ENCODE measurements around the gene SIRPA. TPM values are rescaled to one million over a fixed set of nuclear protein-coding genes. Genes with fewer than 3 reads are reported as not detected.

The SIRPA gene
- polyA plus RNA-seq, 1 donor (not counting 4 experiments of a cell fraction or from before 2014, with no cell fraction given): 23.7 TPM

- dilution Hi-C loops (cut with MboI; ENCODE audit: extremely low pct_ligation_motif_present, low sequenced_read_pairs): no loop called here
- Histone ChIP-seq H3K79me2 (ENCODE audit: control insufficient read depth, insufficient read depth, low read length) (no peaks in the 10 kb centered on the region), H3K4me2 (ENCODE audit: control insufficient read depth, extremely low read depth, insufficient read depth, low read depth, low read length) (no peak overlapping the region), H3K9ac (ENCODE audit: control insufficient read depth, extremely low read depth, insufficient read depth, low read length) (no peak overlapping the region), H3K4me3 (ENCODE audit: control insufficient read depth in 2 of 3, extremely low read depth in 1 of 3, insufficient read depth in 2 of 3, low read depth in 1 of 3, low read length in 3 of 3) (no peak overlapping the region), H3K27me3 (ENCODE audit: control insufficient read depth, extremely low read depth, insufficient read depth, low read length) (no peaks in the 10 kb centered on the region), H3K4me1 (ENCODE audit: control insufficient read depth, extremely low read depth, insufficient read depth, low read length) (peaks cover 17% of the 10 kb centered on the region), H3K9me3 (ENCODE audit: control insufficient read depth, low read depth, low read length) (no peaks in the 10 kb centered on the region), H3K27ac (ENCODE audit: control insufficient read depth, insufficient read depth, low read length) (no peak overlapping the region), H4K20me1 (ENCODE audit: control insufficient read depth, extremely low read depth, insufficient read depth, low read length) (no peaks in the 10 kb centered on the region), H3K9me1 (ENCODE audit: control insufficient read depth, extremely low read depth, insufficient read depth, low read length) (no peaks in the 10 kb centered on the region), H2AFZ (ENCODE audit: control insufficient read depth, low read length) (no peak overlapping the region), H3K36me3 (ENCODE audit: control insufficient read depth in 2 of 2, extremely low read depth in 1 of 2, insufficient read depth in 2 of 2, low read length in 2 of 2) (no peaks in the 10 kb centered on the region)
- TF ChIP-seq CTCF (optimal IDR thresholded peaks at IDR 0.05 in 1 of 3, IDR thresholded peaks at IDR 0.05 in 1 of 3, conservative IDR thresholded peaks at IDR 0.05 in 1 of 3; ENCODE audit: extremely low read depth in 1 of 3, insufficient read depth in 2 of 3, low read length in 3 of 3): no peak
- TF ChIP-seq EZH2 (IDR thresholded peaks at IDR 0.05; ENCODE audit: low read length): no peak
- DNase-seq (ENCODE audit: low read depth, low spot score) (no peak), FAIRE-seq (peak; percentile 48)
Observed at GRCh38 chr20:1863296-1863695, 31.9 kb upstream of the SIRPA start.

- DNase-seq (ENCODE audit: low read depth, low spot score): no peak
- dilution Hi-C loops (cut with MboI; ENCODE audit: extremely low pct_ligation_motif_present, low sequenced_read_pairs): no loop called here
- no peaks in the 10 kb centered on the region for H3K27me3 ChIP-seq (ENCODE audit: control insufficient read depth, extremely low read depth, insufficient read depth, low read length)
- no peaks in the 10 kb centered on the region for H3K79me2 ChIP-seq (ENCODE audit: control insufficient read depth, insufficient read depth, low read length)
- H3K4me2 ChIP-seq (ENCODE audit: control insufficient read depth, extremely low read depth, insufficient read depth, low read depth, low read length): no peak overlapping the region
- no peak overlapping the region for H3K9ac ChIP-seq (ENCODE audit: control insufficient read depth, extremely low read depth, insufficient read depth, low read length)
- H3K9me1 ChIP-seq (ENCODE audit: control insufficient read depth, extremely low read depth, insufficient read depth, low read length): no peaks in the 10 kb centered on the region
- no peaks in the 10 kb centered on the region for H4K20me1 ChIP-seq (ENCODE audit: control insufficient read depth, extremely low read depth, insufficient read depth, low read length)
- TF ChIP-seq CTCF (optimal IDR thresholded peaks at IDR 0.05 in 1 of 3, IDR thresholded peaks at IDR 0.05 in 1 of 3, conservative IDR thresholded peaks at IDR 0.05 in 1 of 3; ENCODE audit: extremely low read depth in 1 of 3, insufficient read depth in 2 of 3, low read length in 3 of 3) (no peak), EZH2 (IDR thresholded peaks at IDR 0.05; ENCODE audit: low read length) (no peak)
- H2AFZ ChIP-seq (ENCODE audit: control insufficient read depth, low read length): no peak overlapping the region
- H3K4me3 ChIP-seq (ENCODE audit: control insufficient read depth in 2 of 3, extremely low read depth in 1 of 3, insufficient read depth in 2 of 3, low read depth in 1 of 3, low read length in 3 of 3): no peak overlapping the region
- FAIRE-seq: peak; percentile 53
- peaks cover 5% of the 10 kb centered on the region for H3K4me1 ChIP-seq (ENCODE audit: control insufficient read depth, extremely low read depth, insufficient read depth, low read length)
- H3K9me3 ChIP-seq (ENCODE audit: control insufficient read depth, low read depth, low read length): no peaks in the 10 kb centered on the region
- no peaks in the 10 kb centered on the region for H3K36me3 ChIP-seq (ENCODE audit: control insufficient read depth in 2 of 2, extremely low read depth in 1 of 2, insufficient read depth in 2 of 2, low read length in 2 of 2)
- H3K27ac ChIP-seq (ENCODE audit: control insufficient read depth, insufficient read depth, low read length): no peak overlapping the region
Observed at GRCh38 chr20:1866834-1867233, 28.4 kb upstream of the SIRPA start.
